GM20431 (cell line): ENCODE data around the gene ZSCAN25.

ENCODE experiments used
- in situ Hi-C: fragments of 300-500 bp; cut with MseI, MboI; formaldehyde crosslinking; loops from one replicate; pipeline ENCODE4 v1.15.0; 2020; ENCODE audit warnings: low sequenced_read_pairs; ENCODE audit not compliant: unreplicated experiment

Gene ZSCAN25

GRCh38 chr7:99679400-99680191 is 62.9 kb downstream of the ZSCAN25 start, which contains the start of gene CYP3A5:
TSS of gene CYP3A5 (minus strand) at chr7:99679996. CDS start at chr7:99679896, 100 bp downstream.
- in situ Hi-C loops, result no loop called here
